ENCODE results near the gene PRKCE. TPM values are rescaled to one million over a fixed set of nuclear protein-coding genes. Genes with fewer than 3 reads are reported as not detected.

The PRKCE gene
- total and polyA plus RNA-seq, 2 donors (not counting 1 experiment from before 2014, with no cell fraction given) = 23.6 to 271 TPM

DNA sequence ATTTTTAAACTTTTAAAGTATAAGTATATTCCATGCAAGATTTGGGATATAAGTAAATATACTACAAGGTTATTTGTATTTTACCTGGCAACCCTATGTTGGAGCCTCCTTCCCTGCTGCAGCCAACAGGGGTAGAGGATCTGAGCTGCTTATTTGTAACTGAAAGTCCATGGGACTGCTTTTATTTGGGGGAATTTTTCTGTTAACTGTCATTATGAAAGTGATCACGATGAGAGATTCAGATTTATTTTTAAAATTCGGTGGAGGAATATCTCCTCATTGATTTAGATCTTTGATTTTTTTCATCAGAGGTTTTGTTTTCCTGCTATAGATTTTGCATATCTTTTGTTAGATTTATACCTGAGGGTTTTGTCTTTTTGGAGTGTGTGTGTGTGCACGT lies 215.9 kb downstream of the PRKCE start:
- intact Hi-C loops (cut with micrococcal nuclease) = no loop called here

DNA sequence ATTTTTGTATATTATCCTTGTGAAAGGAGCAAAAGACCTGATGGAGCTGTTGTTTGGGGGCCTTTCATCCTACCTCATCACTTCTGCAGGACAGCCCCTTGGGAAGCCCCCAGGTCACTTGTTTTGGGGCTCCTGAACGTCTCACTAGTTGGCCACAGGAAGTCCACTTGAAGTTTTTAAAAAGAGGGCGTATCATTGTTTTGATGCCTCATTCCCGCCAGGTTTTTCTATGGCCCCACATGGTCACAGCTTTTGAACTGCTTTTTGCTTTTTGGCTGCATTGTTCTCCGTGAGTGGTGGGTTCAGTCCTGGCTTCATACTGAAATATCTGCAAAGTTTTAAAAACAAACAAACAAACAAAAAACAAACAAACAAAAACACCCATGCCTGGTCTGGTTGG lies 216.3 kb downstream of the PRKCE start:
- ATAC-seq (ENCODE audit: low read depth) (no peak), DNase-seq (no peak)
- Histone ChIP-seq H3K27ac (ENCODE audit: low read length in 2 of 2) (no peak overlapping the region), H3K4me2 (replicated peaks; ENCODE audit: low read depth, low read length, poor library complexity, severe bottlenecking) (no peak overlapping the region), H3K4me3 (ENCODE audit: control extremely low read depth in 1 of 5, extremely low read depth in 1 of 5, insufficient read depth in 1 of 5, low read depth in 2 of 5, low read length in 4 of 5) (no peak overlapping the region), H4K20me1 (ENCODE audit: control insufficient read depth, insufficient read depth, low read length, poor library complexity, severe bottlenecking) (peaks cover 32% of the 10 kb centered on the region), H3K79me2 (ENCODE audit: control insufficient read depth, insufficient read depth, low read length) (peaks cover 67% of the 10 kb centered on the region), H3K27me3 (replicated peaks in 1 of 4; ENCODE audit: control extremely low read depth in 1 of 4, control insufficient read depth in 3 of 4, insufficient read depth in 4 of 4, low read length in 3 of 4) (no peaks in the 10 kb centered on the region), H3K4me1 (ENCODE audit: control insufficient read depth in 2 of 2, insufficient read depth in 2 of 2, low read length in 2 of 2) (peaks cover 6 to 18% of the 10 kb centered on the region in 2 donors), H3K9me3 (ENCODE audit: control extremely low read depth in 1 of 3, control insufficient read depth in 2 of 3, insufficient read depth in 1 of 3, low read length in 2 of 3) (no peaks in the 10 kb centered on the region), H2AFZ (ENCODE audit: insufficient read depth, low read depth, low read length, poor library complexity, severe bottlenecking) (no peak overlapping the region), H3K9ac (ENCODE audit: low read length) (no peak overlapping the region), H3K36me3 (replicated peaks in 1 of 2; ENCODE audit: control extremely low read depth in 1 of 2, control insufficient read depth in 1 of 2, extremely low read depth in 1 of 2, insufficient read depth in 2 of 2, low read length in 1 of 2) (peaks cover 2% of the 10 kb centered on the region in 2 experiments)
- POLR2A ChIA-PET = interaction anchor here (0.6 to 0.7 kb wide), 2 partner anchors 83 to 124 kb away, joined by 5 to 7 read pairs; no protein-coding TSS in a partner anchor
- H3K4me3 Mint-ChIP-seq = no peak overlapping the region
- CTCF ChIA-PET = interaction anchor here (1.4 kb wide), 1 partner anchor 24 kb away, joined by 3 read pairs; no protein-coding TSS in a partner anchor
- WGBS (ENCODE audit: insufficient coverage) = 76% methylated on average over 3 of the region's 4 CpGs
- no peak overlapping the region for H3K27ac Mint-ChIP-seq
- no peak for TF ChIP-seq EZH2 (IDR thresholded peaks at IDR 0.05; ENCODE audit: borderline replicate concordance, insufficient read depth, low read depth, low read length, poor library complexity, severe bottlenecking)
- TF ChIP-seq, protein P1, sequence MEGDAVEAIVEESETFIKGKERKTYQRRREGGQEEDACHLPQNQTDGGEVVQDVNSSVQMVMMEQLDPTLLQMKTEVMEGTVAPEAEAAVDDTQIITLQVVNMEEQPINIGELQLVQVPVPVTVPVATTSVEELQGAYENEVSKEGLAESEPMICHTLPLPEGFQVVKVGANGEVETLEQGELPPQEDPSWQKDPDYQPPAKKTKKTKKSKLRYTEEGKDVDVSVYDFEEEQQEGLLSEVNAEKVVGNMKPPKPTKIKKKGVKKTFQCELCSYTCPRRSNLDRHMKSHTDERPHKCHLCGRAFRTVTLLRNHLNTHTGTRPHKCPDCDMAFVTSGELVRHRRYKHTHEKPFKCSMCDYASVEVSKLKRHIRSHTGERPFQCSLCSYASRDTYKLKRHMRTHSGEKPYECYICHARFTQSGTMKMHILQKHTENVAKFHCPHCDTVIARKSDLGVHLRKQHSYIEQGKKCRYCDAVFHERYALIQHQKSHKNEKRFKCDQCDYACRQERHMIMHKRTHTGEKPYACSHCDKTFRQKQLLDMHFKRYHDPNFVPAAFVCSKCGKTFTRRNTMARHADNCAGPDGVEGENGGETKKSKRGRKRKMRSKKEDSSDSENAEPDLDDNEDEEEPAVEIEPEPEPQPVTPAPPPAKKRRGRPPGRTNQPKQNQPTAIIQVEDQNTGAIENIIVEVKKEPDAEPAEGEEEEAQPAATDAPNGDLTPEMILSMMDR (IDR thresholded peaks at IDR 0.05) = no peak
- peaks cover 28% of the 10 kb centered on the region for H3K4me1 Mint-ChIP-seq
- no peaks in the 10 kb centered on the region for H3K9me3 Mint-ChIP-seq (ENCODE audit: insufficient read depth)
- no peaks in the 10 kb centered on the region for H3K27me3 Mint-ChIP-seq
- intact Hi-C loops (cut with micrococcal nuclease) = no loop called here

More for the DNA sequence above, 215.9 kb downstream of the PRKCE start:
- Histone ChIP-seq H3K4me2 (replicated peaks; ENCODE audit: low read depth, low read length, poor library complexity, severe bottlenecking) (no peak overlapping the region), H2AFZ (ENCODE audit: insufficient read depth, low read depth, low read length, poor library complexity, severe bottlenecking) (no peak overlapping the region), H3K9ac (ENCODE audit: low read length) (no peak overlapping the region), H3K36me3 (replicated peaks in 1 of 2; ENCODE audit: control extremely low read depth in 1 of 2, control insufficient read depth in 1 of 2, extremely low read depth in 1 of 2, insufficient read depth in 2 of 2, low read length in 1 of 2) (peaks cover 2 to 5% of the 10 kb centered on the region in 2 experiments), H3K4me3 (ENCODE audit: control extremely low read depth in 1 of 5, extremely low read depth in 1 of 5, insufficient read depth in 1 of 5, low read depth in 2 of 5, low read length in 4 of 5) (no peak overlapping the region), H3K27ac (ENCODE audit: low read length in 2 of 2) (no peak overlapping the region), H3K27me3 (replicated peaks in 1 of 4; ENCODE audit: control extremely low read depth in 1 of 4, control insufficient read depth in 3 of 4, insufficient read depth in 4 of 4, low read length in 3 of 4) (no peaks in the 10 kb centered on the region), H3K79me2 (ENCODE audit: control insufficient read depth, insufficient read depth, low read length) (peaks cover 67% of the 10 kb centered on the region), H3K4me1 (ENCODE audit: control insufficient read depth in 2 of 2, insufficient read depth in 2 of 2, low read length in 2 of 2) (peaks cover 6 to 18% of the 10 kb centered on the region in 2 donors), H3K9me3 (ENCODE audit: control extremely low read depth in 1 of 3, control insufficient read depth in 2 of 3, insufficient read depth in 1 of 3, low read length in 2 of 3) (no peaks in the 10 kb centered on the region), H4K20me1 (ENCODE audit: control insufficient read depth, insufficient read depth, low read length, poor library complexity, severe bottlenecking) (peaks cover 32% of the 10 kb centered on the region)
- TF ChIP-seq, protein P1 (IDR thresholded peaks at IDR 0.05) = no peak
- TF ChIP-seq EZH2 (IDR thresholded peaks at IDR 0.05; ENCODE audit: borderline replicate concordance, insufficient read depth, low read depth, low read length, poor library complexity, severe bottlenecking) = no peak
- Mint-ChIP-seq H3K9me3 (ENCODE audit: insufficient read depth) (no peaks in the 10 kb centered on the region), H3K4me1 (peaks cover 28% of the 10 kb centered on the region), H3K27me3 (no peaks in the 10 kb centered on the region), H3K4me3 (no peak overlapping the region), H3K27ac (no peak overlapping the region)
- ATAC-seq (ENCODE audit: low read depth) (no peak), DNase-seq (no peak)
- WGBS (ENCODE audit: insufficient coverage) = 40% methylated on average over 1 of the region's 3 CpGs
- ChIA-PET POLR2A (no interaction called here), CTCF (no interaction called here)
